ENCODE results near the gene ZMIZ2. TPM values are rescaled to one million over a fixed set of nuclear protein-coding genes. Genes with fewer than 3 reads are reported as not detected.

Gene ZMIZ2
- total RNA-seq, 1 experiment from 2014 or later = 142 TPM

DNA sequence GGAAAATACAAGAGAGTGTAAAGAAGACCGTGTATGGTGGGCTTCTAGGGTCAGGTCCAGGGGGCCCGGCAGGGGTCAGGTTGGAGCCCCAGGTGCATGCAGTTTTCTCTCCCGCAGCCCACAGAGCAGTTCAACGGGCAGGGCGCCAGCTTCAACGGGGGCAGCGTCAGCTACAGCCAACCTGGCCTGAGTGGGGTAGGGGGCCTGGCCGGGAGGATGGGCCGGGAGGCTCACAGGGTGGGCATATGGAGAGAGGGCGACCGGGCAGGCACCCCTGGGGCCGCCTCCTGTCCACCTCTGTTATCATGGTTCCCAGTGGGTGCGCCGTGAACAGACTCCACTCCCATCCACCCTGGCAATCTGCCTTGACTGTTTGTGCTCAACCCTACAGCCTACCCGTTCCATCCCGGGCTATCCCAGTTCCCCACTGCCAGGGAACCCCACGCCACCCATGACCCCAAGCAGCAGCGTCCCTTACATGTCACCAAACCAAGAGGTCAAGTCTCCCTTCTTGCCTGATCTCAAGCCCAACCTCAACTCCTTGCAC, 11.5 kb downstream of the ZMIZ2 start:
- Histone ChIP-seq H3K27ac (no peak overlapping the region), H3K36me3 (ENCODE audit: low read depth) (0 out of 2 replicates have a peak, but pooled peaks cover 19% of the 10 kb centered on the region), H3K4me3 (no peak overlapping the region), H3K27me3 (ENCODE audit: insufficient read depth, low read depth) (no peaks in the 10 kb centered on the region), H2AFZ (no peak overlapping the region), H3K79me2 (ENCODE audit: low read depth) (peaks cover 2% of the 10 kb centered on the region; the same call in 1 of the 2 replicates), H3F3A (ENCODE audit: insufficient read depth, low read depth) (peaks cover 13% of the 10 kb centered on the region; the same call in 1 of the 2 replicates), H3K9me3 (ENCODE audit: insufficient read depth, low read depth) (no peaks in the 10 kb centered on the region), H3K4me2 (no peak overlapping the region), H3K9me2 (ENCODE audit: insufficient read depth) (no peaks in the 10 kb centered on the region), H4K20me1 (ENCODE audit: insufficient read depth) (peaks cover 6% of the 10 kb centered on the region; the same call in 1 of the 2 replicates), H3K4me1 (replicated peaks; ENCODE audit: insufficient read depth) (no peaks in the 10 kb centered on the region)
- DNase-seq = no peak
- BruUV-seq (replicated peaks) = no TSS peak
- ChIA-PET CTCF (interaction anchor here (0.6 kb wide), 1 partner anchor 12 kb away, joined by 6 read pairs; no protein-coding TSS in a partner anchor), POLR2A (ENCODE audit: unreplicated experiment) (no interaction called here)
- intact Hi-C loops (cut with micrococcal nuclease; ENCODE audit: unreplicated experiment) = no loop called here
- no peak for TF ChIP-seq EZH2 (IDR thresholded peaks at IDR 0.05; ENCODE audit: low read depth)
- TF ChIP-seq, protein P1, sequence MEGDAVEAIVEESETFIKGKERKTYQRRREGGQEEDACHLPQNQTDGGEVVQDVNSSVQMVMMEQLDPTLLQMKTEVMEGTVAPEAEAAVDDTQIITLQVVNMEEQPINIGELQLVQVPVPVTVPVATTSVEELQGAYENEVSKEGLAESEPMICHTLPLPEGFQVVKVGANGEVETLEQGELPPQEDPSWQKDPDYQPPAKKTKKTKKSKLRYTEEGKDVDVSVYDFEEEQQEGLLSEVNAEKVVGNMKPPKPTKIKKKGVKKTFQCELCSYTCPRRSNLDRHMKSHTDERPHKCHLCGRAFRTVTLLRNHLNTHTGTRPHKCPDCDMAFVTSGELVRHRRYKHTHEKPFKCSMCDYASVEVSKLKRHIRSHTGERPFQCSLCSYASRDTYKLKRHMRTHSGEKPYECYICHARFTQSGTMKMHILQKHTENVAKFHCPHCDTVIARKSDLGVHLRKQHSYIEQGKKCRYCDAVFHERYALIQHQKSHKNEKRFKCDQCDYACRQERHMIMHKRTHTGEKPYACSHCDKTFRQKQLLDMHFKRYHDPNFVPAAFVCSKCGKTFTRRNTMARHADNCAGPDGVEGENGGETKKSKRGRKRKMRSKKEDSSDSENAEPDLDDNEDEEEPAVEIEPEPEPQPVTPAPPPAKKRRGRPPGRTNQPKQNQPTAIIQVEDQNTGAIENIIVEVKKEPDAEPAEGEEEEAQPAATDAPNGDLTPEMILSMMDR (conservative IDR thresholded peaks at IDR 0.05) = no peak

DNA sequence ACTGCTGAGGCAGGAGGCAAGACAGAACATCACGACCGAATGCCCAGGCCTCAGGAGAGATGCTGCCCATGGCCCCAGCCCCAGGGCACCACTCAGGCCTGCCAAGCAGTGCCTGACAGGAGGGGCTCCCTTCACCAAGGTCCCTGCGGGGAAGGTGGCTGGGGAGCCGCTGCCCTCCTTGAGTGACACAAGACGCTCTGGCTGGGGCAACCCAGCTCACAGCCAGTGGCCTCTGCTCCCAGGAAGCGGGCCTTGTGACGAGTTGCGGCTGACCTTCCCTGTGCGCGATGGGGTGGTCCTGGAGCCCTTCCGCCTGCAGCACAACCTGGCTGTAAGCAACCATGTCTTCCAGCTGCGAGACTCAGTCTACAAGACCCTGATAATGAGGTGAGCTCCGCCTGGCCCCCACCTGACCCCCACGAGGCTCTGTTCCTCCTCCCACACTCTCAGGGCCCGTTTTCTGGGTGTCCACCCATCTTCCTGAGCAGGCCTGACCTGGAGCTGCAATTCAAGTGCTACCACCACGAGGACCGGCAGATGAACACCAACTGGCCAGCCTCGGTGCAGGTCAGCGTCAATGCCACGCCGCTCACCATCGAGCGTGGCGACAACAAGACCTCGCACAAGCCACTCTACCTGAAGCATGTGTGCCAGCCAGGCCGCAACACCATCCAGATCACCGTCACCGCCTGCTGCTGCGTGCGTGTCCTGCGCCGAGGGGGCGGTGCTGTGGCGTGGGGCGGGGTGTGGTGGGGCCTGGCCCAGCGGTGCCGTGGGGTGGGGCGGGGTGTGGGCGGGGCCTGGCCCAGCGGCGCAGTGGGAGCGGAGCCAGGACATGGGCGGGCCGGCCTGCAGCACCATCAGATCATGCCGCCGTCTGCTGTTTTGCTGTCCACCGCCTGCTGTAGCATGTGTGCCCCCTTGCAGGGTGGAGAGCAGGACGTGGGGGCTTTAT, 12.8 kb downstream of the ZMIZ2 start:
- no peak for DNase-seq
- Histone ChIP-seq H3K79me2 (ENCODE audit: low read depth) (no peaks in the 10 kb centered on the region), H3K27me3 (ENCODE audit: insufficient read depth, low read depth) (no peaks in the 10 kb centered on the region), H3K9me2 (ENCODE audit: insufficient read depth) (no peaks in the 10 kb centered on the region), H3K9me3 (ENCODE audit: insufficient read depth, low read depth) (no peaks in the 10 kb centered on the region), H2AFZ (no peak overlapping the region), H3K4me1 (replicated peaks; ENCODE audit: insufficient read depth) (no peaks in the 10 kb centered on the region), H3F3A (ENCODE audit: insufficient read depth, low read depth) (peaks cover 20% of the 10 kb centered on the region; the same call in 1 of the 2 replicates), H4K20me1 (ENCODE audit: insufficient read depth) (peaks cover 6% of the 10 kb centered on the region; the same call in 1 of the 2 replicates), H3K4me2 (no peak overlapping the region), H3K4me3 (no peak overlapping the region), H3K36me3 (ENCODE audit: low read depth) (0 out of 2 replicates have a peak, but pooled peaks cover 24% of the 10 kb centered on the region), H3K27ac (no peak overlapping the region)
- intact Hi-C loops (cut with micrococcal nuclease; ENCODE audit: unreplicated experiment) = no loop called here
- TF ChIP-seq, protein P1 (conservative IDR thresholded peaks at IDR 0.05) = no peak
- TF ChIP-seq EZH2 (IDR thresholded peaks at IDR 0.05; ENCODE audit: low read depth) = no peak
- ChIA-PET POLR2A (ENCODE audit: unreplicated experiment) (interaction anchor here (0.7 kb wide), 1 partner anchor 51 kb away, joined by 7 read pairs; no protein-coding TSS in a partner anchor), CTCF (no interaction called here)
- BruUV-seq (replicated peaks) = no TSS peak

DNA sequence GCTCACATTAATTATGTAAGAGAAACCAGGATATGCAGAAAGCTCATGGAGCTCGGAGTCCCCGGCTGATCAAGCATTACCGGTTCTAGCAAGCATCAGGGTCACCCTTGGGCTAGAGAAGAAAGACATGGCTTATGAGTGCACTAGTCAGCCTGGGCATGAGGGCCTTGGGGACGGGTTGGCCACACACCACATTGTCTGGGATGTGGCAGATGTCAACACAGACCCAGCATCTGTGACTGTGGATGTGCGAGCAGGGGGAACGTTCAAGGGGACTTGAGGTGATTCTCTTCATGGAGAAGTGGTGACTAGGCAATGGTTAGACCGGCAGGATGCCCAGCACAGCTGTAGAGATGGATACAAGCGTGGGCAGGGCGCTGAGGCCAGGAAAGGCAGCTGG, 13.7 kb downstream of the ZMIZ2 start:
- H3K27ac ChIP-seq = no peak overlapping the region
- intact Hi-C loops (cut with micrococcal nuclease; ENCODE audit: unreplicated experiment) = no loop called here
- H3K9me3 ChIP-seq (ENCODE audit: insufficient read depth, low read depth) = no peaks in the 10 kb centered on the region
- BruUV-seq (replicated peaks) = no TSS peak
- no peaks in the 10 kb centered on the region for H3K4me1 ChIP-seq (replicated peaks; ENCODE audit: insufficient read depth)
- 0 out of 2 replicates have a peak, but pooled peaks cover 24% of the 10 kb centered on the region for H3K36me3 ChIP-seq (ENCODE audit: low read depth)
- no peaks in the 10 kb centered on the region for H3K79me2 ChIP-seq (ENCODE audit: low read depth)
- H3K27me3 ChIP-seq (ENCODE audit: insufficient read depth, low read depth) = no peaks in the 10 kb centered on the region
- no peak overlapping the region for H3K4me2 ChIP-seq
- POLR2A ChIA-PET (ENCODE audit: unreplicated experiment) = no interaction called here
- CTCF ChIA-PET = no interaction called here
- peaks cover 6% of the 10 kb centered on the region; the same call in 1 of the 2 replicates for H4K20me1 ChIP-seq (ENCODE audit: insufficient read depth)
- DNase-seq = peak in 1 of 2 experiments; percentile 32
- no peaks in the 10 kb centered on the region for H3K9me2 ChIP-seq (ENCODE audit: insufficient read depth)
- H3K4me3 ChIP-seq = no peak overlapping the region
- H3F3A ChIP-seq (ENCODE audit: insufficient read depth, low read depth) = peaks cover 20% of the 10 kb centered on the region; the same call in 1 of the 2 replicates
- H2AFZ ChIP-seq = no peak overlapping the region
- TF ChIP-seq EZH2 (IDR thresholded peaks at IDR 0.05; ENCODE audit: low read depth) = no peak
- TF ChIP-seq, protein P1 (conservative IDR thresholded peaks at IDR 0.05) = no peak
